IPS DF 6.9 (cell line): ENCODE data around the gene SDHB.

Experiments
- DNase-seq: peaks from one replicate; pipeline ENCODE4 v3.0.0-alpha.2; 2013; ENCODE audit warnings: low read depth, low spot score
- H3K27ac ChIP-seq: one replicate; pipeline ENCODE4 v1.5.1; 2013; ENCODE audit warnings: low read length, control low read depth
- H3K27me3 ChIP-seq: 2 replicates; pipeline ENCODE4 v1.6.1; 2013; ENCODE audit warnings: mild to moderate bottlenecking, low read length; ENCODE audit not compliant: control insufficient read depth, insufficient read depth
- H3K36me3 ChIP-seq: 2 replicates; pipeline ENCODE4 v1.6.1; 2013; ENCODE audit warnings: low read length; ENCODE audit not compliant: control insufficient read depth, insufficient read depth
- H3K4me1 ChIP-seq: 2 replicates; pipeline ENCODE4 v1.6.1; 2013; ENCODE audit warnings: low read length; ENCODE audit not compliant: control insufficient read depth, insufficient read depth
- H3K4me3 ChIP-seq: 2 replicates; pipeline ENCODE4 v1.5.1; 2013; ENCODE audit warnings: mild to moderate bottlenecking, low read length
- H3K9me3 ChIP-seq: 2 replicates; pipeline ENCODE4 v1.6.1; 2013; ENCODE audit warnings: low read length, inconsistent platforms; ENCODE audit not compliant: control insufficient read depth, insufficient read depth
- WGBS: extraction: QIAGEN DNeasy Blood & Tissue Kit; methylation state at CpG from one replicate; pipeline ENCODE4 v1.1.7; 2013; ENCODE audit warnings: mixed read lengths, missing lambda C conversion rate; ENCODE audit not compliant: insufficient read length, insufficient coverage; 5-methylcytosine and 5-hydroxymethylcytosine counted together

The SDHB gene

GRCh38 chr1:16989676-16990391 lies 64.0 kb downstream of the SDHB start:
- H3K36me3 ChIP-seq = peaks cover 10% of the 10 kb centered on the region

GRCh38 chr1:16988210-16988609 lies 65.6 kb downstream of the SDHB start:
- DNase-seq = no peak
- Histone ChIP-seq H3K36me3 (peaks cover 10% of the 10 kb centered on the region), H3K27me3 (no peaks in the 10 kb centered on the region), H3K9me3 (no peaks in the 10 kb centered on the region), H3K4me3 (no peak overlapping the region), H3K4me1 (0 out of 2 replicates have a peak, but pooled peaks cover 2% of the 10 kb centered on the region), H3K27ac (no peak overlapping the region)
- no CpG with 5 or more reads among the region's 13 CpGs for WGBS

More at GRCh38 chr1:16989676-16990391, 64.0 kb downstream of the SDHB start:
- no peak overlapping the region for H3K4me3 ChIP-seq
- H3K27me3 ChIP-seq = no peaks in the 10 kb centered on the region
- no peak for DNase-seq
- no CpG with 5 or more reads among the region's 22 CpGs for WGBS
- H3K4me1 ChIP-seq = no peaks in the 10 kb centered on the region
- H3K27ac ChIP-seq = no peak overlapping the region
- H3K9me3 ChIP-seq = no peaks in the 10 kb centered on the region

- no CpG with 5 or more reads among the region's 16 CpGs for WGBS
- H3K4me1 ChIP-seq = 0 out of 2 replicates have a peak, but pooled peaks cover 2% of the 10 kb centered on the region
- H3K27me3 ChIP-seq = no peaks in the 10 kb centered on the region
- H3K27ac ChIP-seq = no peak overlapping the region
- H3K4me3 ChIP-seq = no peak overlapping the region
- H3K36me3 ChIP-seq = peaks cover 10% of the 10 kb centered on the region
- no peak for DNase-seq
- no peaks in the 10 kb centered on the region for H3K9me3 ChIP-seq
Observed at GRCh38 chr1:16986962-16987361, 66.9 kb downstream of the SDHB start.

DNA sequence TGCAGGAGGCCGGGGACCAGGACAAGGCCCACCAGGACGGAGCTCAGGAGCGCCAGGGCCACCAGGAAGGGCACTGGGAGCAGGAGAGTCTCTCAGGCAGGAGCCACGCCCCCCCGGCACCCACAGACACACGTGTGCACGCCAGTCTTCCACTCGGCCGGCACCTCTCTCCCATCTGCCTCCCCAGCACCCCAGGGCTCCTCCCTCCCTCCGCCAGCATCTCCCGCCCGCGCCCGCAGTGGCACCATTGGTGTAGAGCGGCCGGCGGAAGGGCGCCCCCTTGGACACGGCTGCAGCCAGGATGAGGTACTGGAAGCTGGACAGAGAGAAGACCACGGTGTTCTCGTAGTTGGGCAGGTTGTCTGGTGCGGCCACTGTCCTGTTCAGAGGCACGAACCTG lies 67.3 kb downstream of the SDHB start:
- H3K27ac ChIP-seq = no peak overlapping the region
- no peaks in the 10 kb centered on the region for H3K9me3 ChIP-seq
- 0 out of 2 replicates have a peak, but pooled peaks cover 2% of the 10 kb centered on the region for H3K4me1 ChIP-seq
- peaks cover 7% of the 10 kb centered on the region for H3K36me3 ChIP-seq
- no peak for DNase-seq
- WGBS = no CpG with 5 or more reads among the region's 23 CpGs
- no peak overlapping the region for H3K4me3 ChIP-seq
- H3K27me3 ChIP-seq = no peaks in the 10 kb centered on the region

DNA sequence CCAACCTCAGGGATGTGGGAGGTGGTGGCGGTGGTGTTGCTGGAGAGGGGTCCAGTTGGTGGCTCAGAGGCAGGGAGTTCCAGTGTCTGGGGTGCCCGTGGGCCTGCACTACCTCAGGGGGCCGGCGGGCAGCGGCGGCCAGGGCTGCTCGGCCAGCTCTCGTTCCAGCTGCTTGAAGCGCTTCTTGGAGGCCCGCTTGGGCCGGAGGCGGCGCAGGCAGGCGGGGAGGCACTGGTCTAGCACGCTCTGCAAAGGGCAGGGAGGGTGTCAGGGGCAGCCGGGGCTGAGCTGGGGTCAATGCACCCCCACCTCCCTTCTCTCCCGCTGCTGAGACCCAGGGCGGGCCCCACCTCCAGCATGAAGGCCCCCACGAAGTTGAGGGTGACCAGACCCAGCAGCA lies 67.7 kb downstream of the SDHB start:
- Histone ChIP-seq H3K27ac (no peak overlapping the region), H3K4me1 (0 out of 2 replicates have a peak, but pooled peaks cover 2% of the 10 kb centered on the region), H3K36me3 (peaks cover 7% of the 10 kb centered on the region), H3K27me3 (no peaks in the 10 kb centered on the region), H3K9me3 (no peaks in the 10 kb centered on the region), H3K4me3 (no peak overlapping the region)
- no CpG with 5 or more reads among the region's 19 CpGs for WGBS
- no peak for DNase-seq

- Histone ChIP-seq H3K36me3 (peaks cover 7% of the 10 kb centered on the region), H3K4me1 (0 out of 2 replicates have a peak, but pooled peaks cover 4% of the 10 kb centered on the region), H3K27ac (no peak overlapping the region), H3K4me3 (no peak overlapping the region), H3K9me3 (no peaks in the 10 kb centered on the region), H3K27me3 (no peaks in the 10 kb centered on the region)
- WGBS = no CpG with 5 or more reads among the region's 7 CpGs
- DNase-seq = no peak
Observed at GRCh38 chr1:16984717-16985116, 69.1 kb downstream of the SDHB start.

DNA sequence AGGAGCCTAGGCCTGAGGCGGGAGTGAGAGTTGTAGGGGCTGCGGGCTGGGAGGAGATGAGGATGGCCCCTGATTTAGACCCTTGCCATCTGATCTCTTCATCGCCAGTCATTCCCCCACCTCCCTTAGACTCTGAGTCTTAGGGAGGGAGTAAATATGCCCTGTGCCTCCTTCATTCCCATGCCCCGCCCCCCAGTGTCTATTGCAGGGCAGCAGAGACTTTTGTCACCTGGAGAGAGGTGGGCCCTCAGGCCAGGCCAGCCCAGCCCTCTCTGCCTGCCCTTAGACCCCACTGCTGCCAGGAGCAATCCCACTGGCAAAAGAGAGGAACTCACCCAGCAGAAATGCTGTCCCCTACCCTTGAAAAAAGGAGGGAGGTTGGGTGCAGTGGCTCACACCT lies 70.2 kb downstream of the SDHB start:
- Histone ChIP-seq H3K27ac (no peak overlapping the region), H3K36me3 (peaks cover 8% of the 10 kb centered on the region), H3K9me3 (no peaks in the 10 kb centered on the region), H3K4me3 (no peak overlapping the region), H3K27me3 (no peaks in the 10 kb centered on the region), H3K4me1 (peaks cover 8% of the 10 kb centered on the region)
- no peak for DNase-seq
- no CpG with 5 or more reads among the region's 4 CpGs for WGBS

GRCh38 chr1:16982902-16983301 lies 70.9 kb downstream of the SDHB start:
- no peak for DNase-seq
- no peaks in the 10 kb centered on the region for H3K27me3 ChIP-seq
- H3K27ac ChIP-seq = no peak overlapping the region
- WGBS = no CpG with 5 or more reads among the region's 11 CpGs
- H3K9me3 ChIP-seq = no peaks in the 10 kb centered on the region
- H3K4me1 ChIP-seq = peaks cover 13% of the 10 kb centered on the region
- H3K36me3 ChIP-seq = peaks cover 12% of the 10 kb centered on the region
- H3K4me3 ChIP-seq = no peak overlapping the region

GRCh38 chr1:16981269-16981849 lies 72.5 kb downstream of the SDHB start:
- Histone ChIP-seq H3K27ac (no peak overlapping the region), H3K36me3 (peaks cover 20% of the 10 kb centered on the region), H3K4me3 (no peak overlapping the region), H3K27me3 (no peaks in the 10 kb centered on the region), H3K4me1 (peaks cover 15% of the 10 kb centered on the region), H3K9me3 (no peaks in the 10 kb centered on the region)
- no peak for DNase-seq
- no CpG with 5 or more reads among the region's 10 CpGs for WGBS

DNA sequence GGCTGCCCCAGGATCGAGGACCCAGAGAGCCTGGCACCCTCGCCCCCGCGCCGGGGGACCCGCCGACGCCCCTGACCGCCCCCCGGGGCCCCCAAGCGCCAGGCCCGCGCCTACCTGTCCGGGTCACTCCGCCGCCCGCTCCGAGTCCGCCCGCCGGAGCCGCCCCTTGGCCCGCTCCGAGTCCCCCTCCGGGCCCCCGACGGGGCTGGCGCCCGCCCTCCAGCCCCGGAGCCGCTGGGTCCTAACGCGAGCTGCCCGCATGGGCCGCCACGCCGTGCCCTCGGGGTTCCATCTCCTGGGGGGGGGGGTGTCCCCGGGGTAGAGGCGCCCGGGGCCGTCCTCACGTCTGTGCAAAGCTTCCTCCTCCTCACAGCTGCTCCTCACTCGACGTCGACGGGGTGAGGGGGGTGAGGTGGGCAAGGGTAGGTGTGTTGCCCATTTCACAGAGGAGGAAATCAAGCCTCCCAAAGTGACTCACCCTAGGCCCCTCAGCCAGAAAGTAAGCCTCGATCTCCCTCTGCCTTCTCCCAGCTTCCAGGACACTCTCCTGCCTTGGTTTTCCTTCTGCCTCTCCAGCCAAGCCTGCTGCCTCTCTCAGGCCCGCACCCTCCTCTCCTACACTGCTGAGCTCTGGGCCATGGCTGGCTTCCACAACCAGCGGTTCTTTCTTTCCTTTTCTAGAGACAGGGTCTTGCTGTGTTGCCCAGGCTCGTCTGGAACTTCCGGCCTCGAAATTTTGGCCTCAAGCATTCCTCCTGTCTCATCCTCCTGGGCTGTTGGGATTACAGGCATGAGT lies 73.2 kb downstream of the SDHB start, which contains the start of gene MFAP2:
MFAP2 (minus strand) TSS at position 148 of the 796 bp plus-strand sequence. CDS start 2,347 bp downstream, outside the sequence.
- Histone ChIP-seq H3K27me3 (no peaks in the 10 kb centered on the region), H3K27ac (no peak within 1 kb of the TSS), H3K9me3 (no peaks in the 10 kb centered on the region), H3K36me3 (peaks cover 20% of the 10 kb centered on the region), H3K4me1 (peaks cover 15% of the 10 kb centered on the region), H3K4me3 (peak within 1 kb of the TSS; percentile 68)
- no peak for DNase-seq
- no CpG with 5 or more reads among the region's 53 CpGs for WGBS
